ENCODE data around the gene SYT15.
"Not testable (repeated sequence)": the region's sequence is repeated elsewhere in the genome, so short reads cannot be mapped to it uniquely, and the experiment has no call there.

DNA sequence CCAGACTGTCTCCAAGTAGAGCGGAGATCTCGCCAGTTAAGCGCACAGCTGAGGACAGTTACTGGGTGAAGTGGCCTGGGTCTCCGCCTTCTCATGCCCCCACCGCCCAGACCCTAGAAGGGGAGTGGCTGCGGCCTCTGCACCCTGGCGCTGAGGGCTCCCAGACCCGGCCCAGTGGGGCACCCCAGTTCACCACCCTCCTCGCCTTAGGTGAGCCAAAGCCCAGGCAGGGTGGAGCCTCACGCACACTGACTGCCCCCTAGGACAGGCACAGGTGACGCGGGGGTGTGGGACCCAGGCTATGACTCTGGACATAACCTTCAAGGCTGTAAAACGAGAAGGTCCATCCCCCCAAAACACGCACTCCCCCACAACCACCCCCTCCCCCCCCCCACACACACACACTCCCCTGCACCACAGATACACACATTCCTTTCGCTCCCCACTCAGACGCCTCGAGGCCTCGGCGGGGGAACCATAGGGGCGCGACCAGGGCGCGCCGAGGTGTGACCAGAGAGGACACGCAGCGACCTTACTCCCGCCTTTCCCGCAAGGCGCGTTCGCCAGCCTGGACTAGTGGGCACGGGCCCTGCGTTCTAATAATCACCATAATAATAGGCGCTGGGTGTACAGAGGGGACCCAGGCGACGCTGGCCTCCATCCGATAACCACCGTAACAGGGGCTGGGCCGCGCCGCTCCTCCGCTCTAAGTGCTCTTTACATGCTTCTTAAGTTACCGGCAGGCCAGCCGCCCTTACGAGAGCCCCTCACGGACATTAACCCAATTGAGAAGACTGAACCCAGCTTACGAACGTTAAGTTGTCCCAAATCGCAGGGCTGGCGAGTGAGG, 1.1 kb upstream of the SYT15 start:
- TF ChIP-seq CTCF (IDR thresholded peaks at IDR 0.05; ENCODE audit: insufficient read depth, low read depth, low read length); EZH2 (IDR thresholded peaks at IDR 0.05; ENCODE audit: insufficient read depth, low read length): not testable (repeated sequence)

Data from astrocyte (in vitro differentiated cells and primary cell).